ENCODE measurements around the gene GRIN2D. TPM values are rescaled to one million over a fixed set of nuclear protein-coding genes. Genes with fewer than 3 reads are reported as not detected.

GRIN2D gene
- total and polyA plus RNA-seq, 2 of the 8 experiments (the other 6 are each of a cell fraction or from before 2014, with no cell fraction given), result 2.2 to 12.4 TPM

DNA sequence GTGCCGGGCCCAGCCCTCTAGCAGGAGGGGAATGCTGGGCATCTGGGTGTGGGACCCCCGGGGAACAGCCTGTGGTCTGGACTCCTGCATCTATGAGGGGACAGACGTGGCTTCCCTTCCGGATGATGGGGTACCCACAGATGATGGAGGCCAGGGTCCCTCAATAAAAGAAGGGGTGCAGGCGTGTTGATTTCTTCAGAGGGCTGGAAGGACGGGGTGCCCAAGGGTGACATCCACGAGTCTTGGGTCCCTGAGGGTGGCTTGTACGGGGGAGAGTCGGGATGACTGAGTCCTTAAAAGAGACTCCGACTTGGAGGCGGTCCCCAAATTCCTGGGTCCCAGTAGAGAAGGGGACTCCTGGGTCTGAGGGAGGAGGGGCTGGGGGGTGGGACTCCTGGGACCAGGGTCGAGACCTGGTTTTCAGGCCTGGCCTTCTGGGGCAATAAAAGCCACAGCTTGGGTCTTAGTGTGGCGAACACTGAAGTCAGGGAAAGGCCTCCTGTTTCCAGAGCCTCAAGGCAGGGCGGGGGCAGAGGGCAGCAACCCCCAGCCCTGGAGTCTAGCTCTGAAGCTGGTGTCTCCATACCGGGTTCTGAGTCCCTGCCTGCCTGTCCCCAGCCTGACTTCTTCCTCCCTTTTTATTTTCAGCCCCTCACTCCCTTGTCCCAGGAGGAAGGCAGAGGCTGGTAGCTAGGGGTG is 459 bp upstream of the GRIN2D start:
- Histone ChIP-seq H3K18ac (ENCODE audit: extremely low read depth, low read length) (no peak overlapping the region; the same call in 1 of the 2 replicates), H3K4me3 (ENCODE audit: extremely low read depth in 1 of 4, insufficient read depth in 2 of 4, low read depth in 3 of 4, low read length in 4 of 4) (peak overlapping the region; percentile 25 to 65 (median 49); a peak in 6 of 8 replicates), H3K79me1 (ENCODE audit: low read depth, low read length) (peaks cover 4% of the 10 kb centered on the region; the same call in 1 of the 2 replicates), H3K27ac (ENCODE audit: low read depth, low read length) (no peak overlapping the region), H3K9ac (replicated peaks in 1 of 4; ENCODE audit: extremely low read depth in 1 of 4, low read depth in 3 of 4, low read length in 3 of 4) (no peak overlapping the region), H3K36me3 (ENCODE audit: control insufficient read depth in 2 of 4, insufficient read depth in 4 of 4, low read length in 3 of 4) (peaks cover 5 to 12% (median 9%) of the 10 kb centered on the region in 4 experiments; a peak in 7 of 8 replicates), H3K27me3 (replicated peaks in 1 of 4; ENCODE audit: control insufficient read depth in 3 of 4, extremely low read depth in 1 of 4, insufficient read depth in 3 of 4, low read length in 3 of 4) (peaks cover 6 to 49% (median 42%) of the 10 kb centered on the region in 4 experiments), H4K8ac (ENCODE audit: extremely low read depth, insufficient read depth, low read length) (0 out of 2 replicates have a peak overlapping the region, but pooled peaks have one; percentile 90), H3K4me2 (ENCODE audit: insufficient read depth in 1 of 2, low read depth in 2 of 2, low read length in 2 of 2) (peak overlapping the region; percentile 81 to 94), H4K91ac (replicated peaks; ENCODE audit: insufficient read length, low read length) (no peak overlapping the region), H3K23ac (ENCODE audit: insufficient read length) (no peak overlapping the region), H2BK15ac (ENCODE audit: low read length) (0 out of 2 replicates have a peak overlapping the region, but pooled peaks have one; percentile 61), H4K5ac (ENCODE audit: insufficient read length, low read depth, low read length) (peak overlapping the region; percentile 13), H2BK20ac (ENCODE audit: low read length) (no peak overlapping the region), H3K4me1 (replicated peaks in 1 of 4; ENCODE audit: control insufficient read depth in 3 of 4, insufficient read depth in 4 of 4, low read length in 3 of 4) (peaks cover 0 to 46% (median 29%) of the 10 kb centered on the region in 4 experiments; a peak in 6 of 7 replicates), H2BK120ac (replicated peaks; ENCODE audit: low read depth, low read length) (peak overlapping the region; percentile 38), H2AFZ (ENCODE audit: low read length) (no peak overlapping the region), H3K4ac (replicated peaks; ENCODE audit: insufficient read length, low read depth, low read length) (no peak overlapping the region), H2BK12ac (ENCODE audit: low read depth, low read length) (peak overlapping the region; percentile 27; the same call in 1 of the 2 replicates), H4K20me1 (replicated peaks in 1 of 2; ENCODE audit: control insufficient read depth in 1 of 2, insufficient read depth in 2 of 2, low read length in 2 of 2) (peaks cover 0 to 1% of the 10 kb centered on the region in 2 experiments), H3K56ac (replicated peaks; ENCODE audit: insufficient read length, low read depth, low read length) (no peak overlapping the region), H3K23me2 (ENCODE audit: low read depth, low read length) (peaks cover 25% of the 10 kb centered on the region), H2BK5ac (ENCODE audit: low read depth, low read length) (no peak overlapping the region), H3K14ac (ENCODE audit: insufficient read length) (no peak overlapping the region), H2AK5ac (ENCODE audit: low read depth, low read length) (no peak overlapping the region), H3K9me3 (ENCODE audit: insufficient read depth in 2 of 2, low read depth in 1 of 2, low read length in 1 of 2) (no peaks in the 10 kb centered on the region), H3K79me2 (ENCODE audit: control insufficient read depth in 1 of 2, insufficient read depth in 2 of 2, low read length in 2 of 2) (peaks cover 0 to 10% of the 10 kb centered on the region in 2 experiments; a peak in 1 of 4 replicates)
- FAIRE-seq, result no peak
- peak in 1 of 2 experiments; percentile 46 for DNase-seq (ENCODE audit: low read depth in 1 of 2, low spot score in 2 of 2)
- ChIA-PET POLR2A (ENCODE audit: partially characterized antibody) (interaction anchor here (0.8 to 4.0 kb wide), 10 partner anchors 10 to 222 kb away, joined by 3 to 20 read pairs (median 4); partner anchors contain the start of genes FAM83E, SYNGR4 and TMEM143), CTCF (ENCODE audit: partially characterized antibody) (interaction anchor here (0.8 to 2.2 kb wide), 6 partner anchors 10 to 79 kb away, joined by 3 to 8 read pairs (median 3); no protein-coding TSS in a partner anchor)
- WGBS, 2 experiments (ENCODE audit: extremely low coverage in 1 of 2, insufficient coverage in 1 of 2, insufficient read length in 1 of 2, insufficient replicate concordance in 2 of 2, low coverage in 1 of 2, low lambda C conversion rate in 2 of 2, missing lambda C conversion rate in 1 of 2), result 77% methylated on average over 15 of the region's 15 CpGs; no CpG with 5 or more reads in 1 of the 2 experiments
- TF ChIP-seq TAF7 (optimal IDR thresholded peaks at IDR 0.05; ENCODE audit: borderline replicate concordance, low read depth, low read length) (no peak), CHD2 (IDR thresholded peaks at IDR 0.05; ENCODE audit: low read length) (no peak), YY1 (IDR thresholded peaks at IDR 0.05; ENCODE audit: low read depth, low read length) (no peak), CTBP2 (IDR thresholded peaks at IDR 0.05; ENCODE audit: borderline replicate concordance, insufficient read depth, insufficient read length, low read length) (no peak), RXRA (IDR thresholded peaks at IDR 0.05; ENCODE audit: insufficient read depth, low read depth, low read length) (no peak), TCF12 (IDR thresholded peaks at IDR 0.05; ENCODE audit: low read depth, low read length) (no peak), ASH2L (IDR thresholded peaks at IDR 0.05; ENCODE audit: low read length) (no peak), KDM1A (IDR thresholded peaks at IDR 0.05; ENCODE audit: borderline replicate concordance, low read length) (no peak), PHF8 (conservative IDR thresholded peaks at IDR 0.05; ENCODE audit: low read depth, low read length) (no peak)
- TF ChIP-seq, protein P1, sequence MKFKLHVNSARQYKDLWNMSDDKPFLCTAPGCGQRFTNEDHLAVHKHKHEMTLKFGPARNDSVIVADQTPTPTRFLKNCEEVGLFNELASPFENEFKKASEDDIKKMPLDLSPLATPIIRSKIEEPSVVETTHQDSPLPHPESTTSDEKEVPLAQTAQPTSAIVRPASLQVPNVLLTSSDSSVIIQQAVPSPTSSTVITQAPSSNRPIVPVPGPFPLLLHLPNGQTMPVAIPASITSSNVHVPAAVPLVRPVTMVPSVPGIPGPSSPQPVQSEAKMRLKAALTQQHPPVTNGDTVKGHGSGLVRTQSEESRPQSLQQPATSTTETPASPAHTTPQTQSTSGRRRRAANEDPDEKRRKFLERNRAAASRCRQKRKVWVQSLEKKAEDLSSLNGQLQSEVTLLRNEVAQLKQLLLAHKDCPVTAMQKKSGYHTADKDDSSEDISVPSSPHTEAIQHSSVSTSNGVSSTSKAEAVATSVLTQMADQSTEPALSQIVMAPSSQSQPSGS (IDR thresholded peaks at IDR 0.05; ENCODE audit: low read length), result no peak

All from H1 (cell line).